ENCODE measurements around the gene AATF. TPM values are rescaled to one million over a fixed set of nuclear protein-coding genes. Genes with fewer than 3 reads are reported as not detected.

The AATF gene, protein sequence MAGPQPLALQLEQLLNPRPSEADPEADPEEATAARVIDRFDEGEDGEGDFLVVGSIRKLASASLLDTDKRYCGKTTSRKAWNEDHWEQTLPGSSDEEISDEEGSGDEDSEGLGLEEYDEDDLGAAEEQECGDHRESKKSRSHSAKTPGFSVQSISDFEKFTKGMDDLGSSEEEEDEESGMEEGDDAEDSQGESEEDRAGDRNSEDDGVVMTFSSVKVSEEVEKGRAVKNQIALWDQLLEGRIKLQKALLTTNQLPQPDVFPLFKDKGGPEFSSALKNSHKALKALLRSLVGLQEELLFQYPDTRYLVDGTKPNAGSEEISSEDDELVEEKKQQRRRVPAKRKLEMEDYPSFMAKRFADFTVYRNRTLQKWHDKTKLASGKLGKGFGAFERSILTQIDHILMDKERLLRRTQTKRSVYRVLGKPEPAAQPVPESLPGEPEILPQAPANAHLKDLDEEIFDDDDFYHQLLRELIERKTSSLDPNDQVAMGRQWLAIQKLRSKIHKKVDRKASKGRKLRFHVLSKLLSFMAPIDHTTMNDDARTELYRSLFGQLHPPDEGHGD
- total RNA-seq (ENCODE audit: unreplicated experiment) = 25.0 TPM
- long read RNA-seq, transcript AATF-208 (12 exons, 2,141 nt) = major isoform, 38 of 46 reads
- long read RNA-seq, partial matches to known transcripts = 1 of 46 reads
- long read RNA-seq, other reads (novel, unspliced or antisense) = 7 of 46 reads

DNA sequence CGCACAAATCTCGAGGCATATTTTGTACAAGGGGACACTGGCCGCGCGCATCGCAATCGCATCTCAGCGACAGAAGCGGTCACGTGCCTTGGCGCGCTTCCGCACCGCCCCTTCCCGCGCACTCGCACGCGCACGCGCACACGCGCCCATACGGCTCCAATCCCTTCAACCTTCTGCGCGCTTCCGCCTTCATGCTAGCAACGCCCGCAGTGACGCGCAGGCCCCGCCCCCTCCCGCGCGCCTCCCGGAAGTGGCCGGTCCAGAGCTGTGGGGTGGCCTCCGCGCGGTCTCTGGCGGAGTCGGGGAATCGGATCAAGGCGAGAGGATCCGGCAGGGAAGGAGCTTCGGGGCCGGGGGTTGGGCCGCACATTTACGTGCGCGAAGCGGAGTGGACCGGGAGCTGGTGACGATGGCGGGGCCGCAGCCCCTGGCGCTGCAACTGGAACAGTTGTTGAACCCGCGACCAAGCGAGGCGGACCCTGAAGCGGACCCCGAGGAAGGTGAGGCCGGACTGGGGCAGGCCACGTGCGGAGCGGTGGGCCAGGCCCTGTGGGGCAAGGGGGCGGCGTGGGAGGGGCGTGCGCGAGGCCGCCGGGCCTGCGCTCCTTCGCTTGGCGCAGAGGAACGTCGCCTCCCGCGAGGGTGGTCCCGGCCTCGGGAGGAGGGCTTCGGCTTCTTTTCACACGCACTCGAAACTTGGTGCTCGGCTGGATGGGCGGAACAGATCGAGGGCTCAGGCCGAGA lies at the start of gene AATF:
AATF (plus strand) TSS at position 238 of the 744 bp plus-strand sequence; CDS start at position 410, 172 bp downstream.
- H3K27me3 Mint-ChIP-seq (ENCODE audit: unreplicated experiment) = peaks cover 16% of the 10 kb centered on the region
- H3K4me1 Mint-ChIP-seq (ENCODE audit: unreplicated experiment) = peaks cover 26% of the 10 kb centered on the region
- TF ChIP-seq, protein P1, sequence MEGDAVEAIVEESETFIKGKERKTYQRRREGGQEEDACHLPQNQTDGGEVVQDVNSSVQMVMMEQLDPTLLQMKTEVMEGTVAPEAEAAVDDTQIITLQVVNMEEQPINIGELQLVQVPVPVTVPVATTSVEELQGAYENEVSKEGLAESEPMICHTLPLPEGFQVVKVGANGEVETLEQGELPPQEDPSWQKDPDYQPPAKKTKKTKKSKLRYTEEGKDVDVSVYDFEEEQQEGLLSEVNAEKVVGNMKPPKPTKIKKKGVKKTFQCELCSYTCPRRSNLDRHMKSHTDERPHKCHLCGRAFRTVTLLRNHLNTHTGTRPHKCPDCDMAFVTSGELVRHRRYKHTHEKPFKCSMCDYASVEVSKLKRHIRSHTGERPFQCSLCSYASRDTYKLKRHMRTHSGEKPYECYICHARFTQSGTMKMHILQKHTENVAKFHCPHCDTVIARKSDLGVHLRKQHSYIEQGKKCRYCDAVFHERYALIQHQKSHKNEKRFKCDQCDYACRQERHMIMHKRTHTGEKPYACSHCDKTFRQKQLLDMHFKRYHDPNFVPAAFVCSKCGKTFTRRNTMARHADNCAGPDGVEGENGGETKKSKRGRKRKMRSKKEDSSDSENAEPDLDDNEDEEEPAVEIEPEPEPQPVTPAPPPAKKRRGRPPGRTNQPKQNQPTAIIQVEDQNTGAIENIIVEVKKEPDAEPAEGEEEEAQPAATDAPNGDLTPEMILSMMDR (IDR thresholded peaks at IDR 0.05; ENCODE audit: unreplicated experiment) = no peak
- H3K36me3 Mint-ChIP-seq (ENCODE audit: low read depth, unreplicated experiment) = peaks cover 16% of the 10 kb centered on the region
- DNase-seq (ENCODE audit: low spot score) = peak; percentile 94
- H3K4me3 Mint-ChIP-seq (ENCODE audit: unreplicated experiment) = peak within 1 kb of the TSS; percentile 88
- H3K27ac Mint-ChIP-seq (ENCODE audit: unreplicated experiment) = peak within 1 kb of the TSS; percentile 72
- no peaks in the 10 kb centered on the region for H3K9me3 Mint-ChIP-seq (ENCODE audit: unreplicated experiment)

DNA sequence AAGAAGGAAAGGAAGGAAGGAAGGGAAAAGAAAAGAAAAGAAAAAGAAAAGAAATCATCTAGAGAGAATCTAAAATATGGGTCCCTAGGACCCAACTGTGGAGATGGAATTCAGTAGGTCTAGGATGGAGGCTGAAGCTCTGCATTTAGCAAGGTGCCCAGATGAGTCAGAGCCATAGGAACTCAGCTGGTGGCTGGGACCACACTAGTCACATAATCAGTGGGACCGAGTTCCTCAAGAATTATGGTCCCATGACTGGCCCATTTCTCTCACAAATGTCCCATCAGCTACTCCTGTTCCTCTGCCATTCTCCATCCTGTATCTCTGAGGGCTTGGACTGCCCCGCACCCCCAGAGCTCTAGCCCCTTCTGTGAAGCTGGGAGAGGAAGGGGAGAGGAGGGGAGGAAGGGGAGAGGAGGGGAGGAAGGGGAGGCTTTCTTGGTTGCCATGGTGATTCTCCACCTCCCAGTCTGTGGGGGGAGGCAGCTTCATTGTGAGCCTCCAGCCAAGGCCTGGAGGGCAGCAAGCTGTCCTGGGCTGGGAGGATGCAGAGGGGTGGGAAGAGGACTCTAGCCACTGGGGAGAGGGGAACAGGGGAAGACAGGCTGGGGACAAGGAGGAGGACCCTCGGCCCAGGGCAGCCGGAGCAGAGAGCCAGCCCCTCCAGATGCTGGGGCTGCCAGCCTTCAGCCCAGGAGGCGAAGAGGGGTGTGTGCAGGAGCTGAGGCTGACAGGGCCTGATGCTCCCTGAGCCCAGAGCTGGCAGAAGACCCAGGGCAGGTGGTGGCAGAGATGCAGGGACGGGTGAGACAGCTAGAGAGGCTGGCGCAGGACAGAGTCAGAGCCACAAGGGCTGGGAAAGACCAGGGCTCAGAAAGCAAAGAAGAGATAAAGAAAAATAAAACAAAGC lies 49.2 kb upstream of the AATF start:
- TF ChIP-seq, protein P1 (IDR thresholded peaks at IDR 0.05; ENCODE audit: unreplicated experiment) = no peak
- Mint-ChIP-seq H3K27me3 (ENCODE audit: unreplicated experiment) (peaks cover 6% of the 10 kb centered on the region), H3K27ac (ENCODE audit: unreplicated experiment) (no peak overlapping the region), H3K4me1 (ENCODE audit: unreplicated experiment) (no peaks in the 10 kb centered on the region), H3K9me3 (ENCODE audit: unreplicated experiment) (no peaks in the 10 kb centered on the region), H3K36me3 (ENCODE audit: low read depth, unreplicated experiment) (no peaks in the 10 kb centered on the region), H3K4me3 (ENCODE audit: unreplicated experiment) (no peak overlapping the region)
- no peak for DNase-seq (ENCODE audit: low spot score)

GRCh38 chr17:36900160-36900512 lies 48.6 kb upstream of the AATF start:
- Mint-ChIP-seq H3K27ac (ENCODE audit: unreplicated experiment) (no peak overlapping the region), H3K27me3 (ENCODE audit: unreplicated experiment) (peaks cover 5% of the 10 kb centered on the region), H3K36me3 (ENCODE audit: low read depth, unreplicated experiment) (no peaks in the 10 kb centered on the region), H3K4me3 (ENCODE audit: unreplicated experiment) (no peak overlapping the region), H3K4me1 (ENCODE audit: unreplicated experiment) (no peaks in the 10 kb centered on the region), H3K9me3 (ENCODE audit: unreplicated experiment) (no peaks in the 10 kb centered on the region)
- TF ChIP-seq, protein P1 (IDR thresholded peaks at IDR 0.05; ENCODE audit: unreplicated experiment) = no peak
- no peak for DNase-seq (ENCODE audit: low spot score)

- H3K4me3 Mint-ChIP-seq (ENCODE audit: unreplicated experiment) = no peak overlapping the region
- no peaks in the 10 kb centered on the region for H3K4me1 Mint-ChIP-seq (ENCODE audit: unreplicated experiment)
- TF ChIP-seq, protein P1 (IDR thresholded peaks at IDR 0.05; ENCODE audit: unreplicated experiment) = no peak
- H3K9me3 Mint-ChIP-seq (ENCODE audit: unreplicated experiment) = no peaks in the 10 kb centered on the region
- DNase-seq (ENCODE audit: low spot score) = no peak
- H3K27me3 Mint-ChIP-seq (ENCODE audit: unreplicated experiment) = no peaks in the 10 kb centered on the region
- H3K36me3 Mint-ChIP-seq (ENCODE audit: low read depth, unreplicated experiment) = no peaks in the 10 kb centered on the region
- no peak overlapping the region for H3K27ac Mint-ChIP-seq (ENCODE audit: unreplicated experiment)
These were observed 47.2 kb upstream of the AATF start for GRCh38 chr17:36901506-36901905.
